Smooth muscle cell (in vitro differentiated cells): ENCODE measurements around the gene TBC1D22B. TPM values are rescaled to one million over a fixed set of nuclear protein-coding genes. Genes with fewer than 3 reads are reported as not detected.

Source experiments
- DNase-seq: peaks from one replicate; lab custom pipeline; 2025; ENCODE audit not compliant: unreplicated experiment; lab: John Stamatoyannopoulos, UW
- H2AFZ ChIP-seq: fragments of 200-600 bp; sonication (generic); 2 replicates; pipeline ENCODE4 v1.6.0; 2016; ENCODE audit warnings: antibody characterized with exemption, low read depth, mild to moderate bottlenecking
- H3F3A ChIP-seq: fragments of 200-600 bp; sonication (generic); 2 replicates; pipeline ENCODE4 v1.6.0; 2017; ENCODE audit warnings: antibody characterized with exemption, low read depth
- H3K27ac ChIP-seq: fragments of 200-600 bp; sonication (generic); 2 replicates; pipeline ENCODE4 v1.5.1; 2016; ENCODE audit warnings: low read depth, mild to moderate bottlenecking
- H3K27me3 ChIP-seq: fragments of 200-600 bp; sonication (generic); 2 replicates; pipeline ENCODE4 v1.6.1; 2016; ENCODE audit warnings: low read depth, mild to moderate bottlenecking
- H3K36me3 ChIP-seq: fragments of 200-600 bp; sonication (generic); 2 replicates; pipeline ENCODE4 v1.5.1; 2016; ENCODE audit warnings: low read depth
- H3K4me1 ChIP-seq: fragments of 200-600 bp; sonication (generic); 2 replicates; pipeline ENCODE4 v1.5.1; 2016; ENCODE audit warnings: low read depth
- H3K4me2 ChIP-seq: fragments of 200-600 bp; sonication (generic); 2 replicates; pipeline ENCODE4 v1.6.0; 2016; ENCODE audit warnings: mild to moderate bottlenecking
- H3K4me3 ChIP-seq: fragments of 200-600 bp; sonication (generic); 2 replicates; pipeline ENCODE4 v1.5.1; 2016; ENCODE audit warnings: mild to moderate bottlenecking
- H3K79me2 ChIP-seq: fragments of 200-600 bp; sonication (generic); 2 replicates; pipeline ENCODE4 v1.6.0; 2016; ENCODE audit warnings: low read depth, mild to moderate bottlenecking
- H3K9ac ChIP-seq: fragments of 200-600 bp; sonication (generic); 2 replicates; pipeline ENCODE4 v1.6.0; 2016; ENCODE audit warnings: low read depth
- H3K9me3 ChIP-seq: fragments of 200-600 bp; sonication (generic); replicated peaks from 2 replicates; pipeline ENCODE4 v1.5.1; 2016; ENCODE audit warnings: low read depth
- H4K20me1 ChIP-seq: fragments of 200-600 bp; sonication (generic); 2 replicates; pipeline ENCODE4 v1.6.0; 2016; ENCODE audit warnings: low read depth
- CTCF ChIP-seq: fragments of 200-600 bp; sonication (generic); IDR thresholded peaks from 2 replicates; pipeline ENCODE4 v1.5.1; 2017; ENCODE audit warnings: borderline replicate concordance, mild to moderate bottlenecking, antibody characterized with exemption; ENCODE audit not compliant: insufficient read depth, poor library complexity, severe bottlenecking
- WGBS: methylation state at CpG from one replicate; pipeline ENCODE4 v1.1.7; 2016; ENCODE audit warnings: low lambda C conversion rate; 5-methylcytosine and 5-hydroxymethylcytosine counted together
- polyA plus RNA-seq: library from polyadenylated mRNA; unstranded; fragments of >200 nt; fragmentation: Nextera tagmentation; extraction: Ambion mirVana; gene quantifications from 2 replicates; pipeline ENCODE4 v1.2.1, GENCODE V29; 2016
- total RNA-seq: library from RNA; depleted of rRNA; stranded (reverse); fragments of >200 nt; gene quantifications from 2 replicates; pipeline ENCODE4 v1.2.3, GENCODE V29; 2014

Gene TBC1D22B
- total and polyA plus RNA-seq, 2 experiments from 2014 or later, result 5.6 to 7.2 TPM

DNA sequence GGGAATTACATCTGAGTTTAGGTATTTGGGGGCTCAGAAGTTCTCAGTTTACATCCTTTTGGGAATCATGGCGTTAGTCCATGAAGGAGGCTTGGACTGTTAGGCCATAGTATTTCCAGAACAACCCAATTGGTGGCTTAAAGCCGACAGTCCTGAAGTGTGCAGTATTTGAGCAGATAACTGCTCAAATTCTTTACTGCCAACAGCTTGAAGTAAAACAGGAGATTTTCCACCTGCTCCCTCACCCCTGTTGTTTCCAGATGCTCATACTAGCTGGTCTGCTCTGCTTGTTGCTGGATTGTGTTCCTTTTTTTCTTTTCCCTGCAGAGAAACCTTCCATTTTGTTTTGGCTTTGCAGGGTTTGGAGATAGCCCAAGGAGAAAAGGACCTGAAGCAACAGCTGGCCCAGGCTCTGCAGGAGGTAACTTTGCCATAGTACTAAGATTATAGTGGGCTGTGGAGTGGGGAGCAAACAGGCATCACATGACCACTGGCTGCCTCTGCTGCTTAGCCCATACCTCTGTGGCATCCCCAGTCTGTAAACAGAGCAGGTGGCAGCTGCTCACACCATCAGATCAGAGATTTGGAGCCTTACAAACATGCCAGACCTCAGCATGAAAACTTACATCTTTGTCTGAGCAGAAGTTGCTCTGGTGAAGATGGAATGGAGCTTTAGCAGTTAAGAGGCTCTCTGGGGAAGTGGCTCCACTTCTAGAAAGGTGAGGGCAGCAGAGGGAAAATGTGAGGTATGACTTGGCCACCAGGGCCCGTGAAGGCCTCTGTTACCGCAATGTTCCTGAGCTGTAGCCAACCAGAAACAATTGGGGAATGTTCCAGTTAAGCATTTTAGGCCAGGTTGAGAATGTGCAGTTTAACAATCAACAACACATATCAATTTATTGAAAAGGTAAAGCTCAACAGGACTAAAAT lies 113.8 kb downstream of the TBC1D22B start:
- Histone ChIP-seq H3K4me3 (no peak overlapping the region), H3K9me3 (no peaks in the 10 kb centered on the region), H3K36me3 (no peaks in the 10 kb centered on the region), H3K79me2 (no peaks in the 10 kb centered on the region), H3K27me3 (no peaks in the 10 kb centered on the region), H3F3A (no peaks in the 10 kb centered on the region), H3K4me2 (no peak overlapping the region), H3K27ac (no peak overlapping the region), H3K9ac (no peak overlapping the region), H2AFZ (no peak overlapping the region), H4K20me1 (peaks cover 16% of the 10 kb centered on the region), H3K4me1 (no peaks in the 10 kb centered on the region)
- DNase-seq, result no peak
- TF ChIP-seq CTCF, result no peak
- WGBS, result 97% methylated on average over 4 of the region's 4 CpGs

DNA sequence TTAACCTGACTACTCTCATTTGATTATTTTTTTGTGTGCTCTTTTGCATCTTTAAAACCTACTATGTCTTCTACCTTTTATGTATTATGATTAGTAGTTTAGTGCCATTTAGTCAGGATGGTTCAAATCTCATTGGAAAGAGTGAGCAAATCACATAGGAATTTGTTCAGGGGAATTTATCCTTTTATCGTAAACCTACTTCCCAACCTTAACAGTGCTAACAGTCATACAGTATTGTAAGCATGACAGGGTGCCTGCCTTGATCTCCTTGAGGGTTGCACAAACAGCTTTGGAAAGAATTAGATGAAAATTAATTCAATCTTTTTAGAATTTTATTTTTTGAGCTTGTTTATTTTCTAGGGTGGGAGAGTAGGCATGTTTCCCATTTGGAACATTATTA lies 114.5 kb downstream of the TBC1D22B start:
- Histone ChIP-seq H3K4me1 (no peaks in the 10 kb centered on the region), H3K4me2 (no peak overlapping the region), H3K79me2 (no peaks in the 10 kb centered on the region), H3K9me3 (no peaks in the 10 kb centered on the region), H3K36me3 (no peaks in the 10 kb centered on the region), H3K27me3 (no peaks in the 10 kb centered on the region), H4K20me1 (peaks cover 10% of the 10 kb centered on the region), H3K4me3 (no peak overlapping the region), H3K9ac (no peak overlapping the region), H3K27ac (no peak overlapping the region), H3F3A (no peaks in the 10 kb centered on the region), H2AFZ (no peak overlapping the region)
- DNase-seq, result no peak
- WGBS, result 90% methylated on average over 1 of the region's 1 CpG
- TF ChIP-seq CTCF, result no peak

DNA sequence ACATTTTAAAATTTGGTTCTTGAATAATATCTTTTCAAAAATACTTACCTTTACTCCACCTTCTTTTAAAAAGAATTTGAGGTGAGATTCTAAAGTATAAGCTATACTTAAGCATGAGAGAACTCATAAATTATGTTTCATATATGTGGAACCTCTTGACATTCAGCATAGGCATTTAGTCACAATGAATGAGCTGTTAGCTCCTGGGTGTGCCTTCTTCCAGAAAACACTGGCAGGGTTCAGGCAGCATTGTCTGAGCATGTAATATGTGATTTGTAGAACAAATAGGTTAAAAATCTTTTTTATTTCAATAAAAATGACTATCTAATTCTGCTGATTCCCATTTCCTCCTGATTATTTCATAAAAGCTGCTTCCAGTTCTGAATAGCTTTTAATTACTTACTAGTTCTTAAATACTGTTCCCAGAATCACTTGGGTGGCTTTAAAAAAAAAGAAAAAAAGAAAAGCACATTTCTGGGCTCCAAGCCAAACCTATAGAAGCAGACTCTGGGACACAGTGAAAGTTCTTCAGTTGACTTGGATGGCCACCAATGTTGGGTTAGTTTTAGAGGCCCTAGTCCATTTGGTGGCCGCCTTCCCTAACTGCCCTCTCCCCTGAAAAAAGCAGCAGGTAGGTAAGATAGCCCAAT lies 116.4 kb downstream of the TBC1D22B start:
- H3K27me3 ChIP-seq, result no peaks in the 10 kb centered on the region
- H3K4me1 ChIP-seq, result no peaks in the 10 kb centered on the region
- DNase-seq, result no peak
- no peaks in the 10 kb centered on the region for H3K36me3 ChIP-seq
- H3K9me3 ChIP-seq, result no peaks in the 10 kb centered on the region
- no peak overlapping the region for H3K9ac ChIP-seq
- H3K4me2 ChIP-seq, result no peak overlapping the region
- peaks cover 10% of the 10 kb centered on the region for H4K20me1 ChIP-seq
- no peaks in the 10 kb centered on the region for H3K79me2 ChIP-seq
- TF ChIP-seq CTCF, result no peak
- no peak overlapping the region for H3K27ac ChIP-seq
- H3K4me3 ChIP-seq, result no peak overlapping the region
- no peak overlapping the region for H2AFZ ChIP-seq
- no peaks in the 10 kb centered on the region for H3F3A ChIP-seq
- WGBS, result 100% methylated on average over 1 of the region's 1 CpG
